Measurements from ENCODE around the gene IFNW1.

IFNW1 gene

GRCh38 chr9:21110708-21111576 is 30.7 kb downstream of the IFNW1 start:
- WGBS (ENCODE audit: extremely low coverage, insufficient coverage, insufficient read length), result no CpG with 5 or more reads among the region's 4 CpGs
- Histone ChIP-seq H2BK120ac (ENCODE audit: insufficient read depth, low read length, poor library complexity) (no peak overlapping the region), H4K12ac (ENCODE audit: low read depth, low read length) (no peak overlapping the region), H3K27ac (ENCODE audit: low read depth, low read length) (no peak overlapping the region), H3K27me3 (ENCODE audit: insufficient read depth, low read length) (no peaks in the 10 kb centered on the region), H3K36me3 (ENCODE audit: control insufficient read depth in 1 of 2, insufficient read depth in 2 of 2, low read length in 2 of 2) (no peaks in the 10 kb centered on the region), H3K23ac (ENCODE audit: low read length) (no peak overlapping the region), H3K9ac (ENCODE audit: low read length) (no peak overlapping the region), H2BK12ac (ENCODE audit: low read length) (no peak overlapping the region), H2BK5ac (ENCODE audit: low read depth, low read length, poor library complexity) (no peak overlapping the region), H3K9me3 (ENCODE audit: insufficient read depth, low read depth, low read length) (no peaks in the 10 kb centered on the region), H3K79me1 (ENCODE audit: low read length) (no peaks in the 10 kb centered on the region), H3K79me2 (ENCODE audit: control insufficient read depth, insufficient read depth, low read length, poor library complexity) (no peaks in the 10 kb centered on the region), H3K4me3 (ENCODE audit: low read depth, low read length) (no peak overlapping the region), H2AK5ac (ENCODE audit: low read length) (no peak overlapping the region), H3K18ac (ENCODE audit: low read length) (no peak overlapping the region), H3K4me1 (ENCODE audit: control insufficient read depth in 1 of 2, insufficient read depth in 2 of 2, low read length in 2 of 2) (no peaks in the 10 kb centered on the region), H3K4me2 (ENCODE audit: low read length) (no peak overlapping the region), H3K4ac (ENCODE audit: low read depth, low read length) (no peak overlapping the region), H4K8ac (ENCODE audit: low read depth, low read length) (no peak overlapping the region), H4K91ac (ENCODE audit: low read depth, low read length) (no peak overlapping the region), H2AFZ (ENCODE audit: insufficient read depth, low read length, poor library complexity) (no peak overlapping the region), H3K14ac (ENCODE audit: low read length) (no peak overlapping the region)
- peak; percentile 25 to 88 for DNase-seq

DNA sequence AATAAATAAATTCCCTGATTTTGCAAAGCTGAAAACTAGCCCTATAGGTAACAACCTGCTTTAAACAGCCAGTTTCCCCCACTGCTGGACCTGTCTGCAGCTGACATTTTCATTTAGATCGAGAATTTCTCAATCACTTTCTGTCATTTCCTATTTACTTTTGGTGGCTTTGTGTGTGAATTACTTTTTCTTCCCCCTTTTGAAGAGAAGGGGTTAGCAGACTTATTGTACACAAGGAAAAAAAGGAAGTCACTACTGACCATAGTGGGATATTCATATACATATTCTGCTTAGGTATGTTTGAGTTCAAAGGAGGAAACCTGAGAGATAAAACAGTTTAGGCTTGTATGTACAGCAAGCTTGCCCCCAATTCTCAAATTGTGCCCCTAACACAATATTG is 36.8 kb downstream of the IFNW1 start:
- no peak overlapping the region for H4K12ac ChIP-seq (ENCODE audit: low read depth, low read length)
- H3K9ac ChIP-seq (ENCODE audit: low read length), result no peak overlapping the region
- no peak overlapping the region for H3K4ac ChIP-seq (ENCODE audit: low read depth, low read length)
- no peak for DNase-seq
- WGBS (ENCODE audit: extremely low coverage, insufficient coverage, insufficient read length), result no CpG with 5 or more reads among the region's 1 CpG
- no peaks in the 10 kb centered on the region for H3K9me3 ChIP-seq (ENCODE audit: insufficient read depth, low read depth, low read length)
- H3K18ac ChIP-seq (ENCODE audit: low read length), result no peak overlapping the region
- H3K4me3 ChIP-seq (ENCODE audit: low read depth, low read length), result no peak overlapping the region
- no peaks in the 10 kb centered on the region for H3K79me1 ChIP-seq (ENCODE audit: low read length)
- H2BK5ac ChIP-seq (ENCODE audit: low read depth, low read length, poor library complexity), result no peak overlapping the region
- H3K27ac ChIP-seq (ENCODE audit: low read depth, low read length), result no peak overlapping the region
- H3K4me1 ChIP-seq (ENCODE audit: control insufficient read depth in 1 of 2, insufficient read depth in 2 of 2, low read length in 2 of 2), result no peaks in the 10 kb centered on the region
- no peaks in the 10 kb centered on the region for H3K27me3 ChIP-seq (ENCODE audit: insufficient read depth, low read length)
- H3K36me3 ChIP-seq (ENCODE audit: control insufficient read depth in 1 of 2, insufficient read depth in 2 of 2, low read length in 2 of 2), result no peaks in the 10 kb centered on the region
- no peak overlapping the region for H3K4me2 ChIP-seq (ENCODE audit: low read length)
- H3K23ac ChIP-seq (ENCODE audit: low read length), result no peak overlapping the region
- H2BK120ac ChIP-seq (ENCODE audit: insufficient read depth, low read length, poor library complexity), result no peak overlapping the region
- H4K8ac ChIP-seq (ENCODE audit: low read depth, low read length), result no peak overlapping the region
- H4K91ac ChIP-seq (ENCODE audit: low read depth, low read length), result no peak overlapping the region
- H2AK5ac ChIP-seq (ENCODE audit: low read length), result no peak overlapping the region
- H3K79me2 ChIP-seq (ENCODE audit: control insufficient read depth, insufficient read depth, low read length, poor library complexity), result no peaks in the 10 kb centered on the region
- no peak overlapping the region for H2BK12ac ChIP-seq (ENCODE audit: low read length)
- no peak overlapping the region for H3K14ac ChIP-seq (ENCODE audit: low read length)
- no peak overlapping the region for H2AFZ ChIP-seq (ENCODE audit: insufficient read depth, low read length, poor library complexity)

GRCh38 chr9:21102305-21102704 is 39.3 kb downstream of the IFNW1 start:
- no peak overlapping the region for H3K23ac ChIP-seq (ENCODE audit: low read length)
- H3K36me3 ChIP-seq (ENCODE audit: control insufficient read depth in 1 of 2, insufficient read depth in 2 of 2, low read length in 2 of 2), result no peaks in the 10 kb centered on the region
- no peak overlapping the region for H2AFZ ChIP-seq (ENCODE audit: insufficient read depth, low read length, poor library complexity)
- H3K4me2 ChIP-seq (ENCODE audit: low read length), result no peak overlapping the region
- H4K8ac ChIP-seq (ENCODE audit: low read depth, low read length), result no peak overlapping the region
- no peak overlapping the region for H2BK120ac ChIP-seq (ENCODE audit: insufficient read depth, low read length, poor library complexity)
- H3K18ac ChIP-seq (ENCODE audit: low read length), result no peak overlapping the region
- H3K9me3 ChIP-seq (ENCODE audit: insufficient read depth, low read depth, low read length), result no peaks in the 10 kb centered on the region
- no peak overlapping the region for H2AK5ac ChIP-seq (ENCODE audit: low read length)
- WGBS (ENCODE audit: extremely low coverage, insufficient coverage, insufficient read length), result no CpG with 5 or more reads among the region's 1 CpG
- no peak overlapping the region for H4K91ac ChIP-seq (ENCODE audit: low read depth, low read length)
- H3K4me1 ChIP-seq (ENCODE audit: control insufficient read depth in 1 of 2, insufficient read depth in 2 of 2, low read length in 2 of 2), result no peaks in the 10 kb centered on the region
- no peak overlapping the region for H3K27ac ChIP-seq (ENCODE audit: low read depth, low read length)
- peaks cover 2% of the 10 kb centered on the region for H3K79me1 ChIP-seq (ENCODE audit: low read length)
- no peak overlapping the region for H3K9ac ChIP-seq (ENCODE audit: low read length)
- no peaks in the 10 kb centered on the region for H3K79me2 ChIP-seq (ENCODE audit: control insufficient read depth, insufficient read depth, low read length, poor library complexity)
- H3K14ac ChIP-seq (ENCODE audit: low read length), result no peak overlapping the region
- H3K4me3 ChIP-seq (ENCODE audit: low read depth, low read length), result no peak overlapping the region
- H2BK12ac ChIP-seq (ENCODE audit: low read length), result no peak overlapping the region
- no peak overlapping the region for H3K4ac ChIP-seq (ENCODE audit: low read depth, low read length)
- H2BK5ac ChIP-seq (ENCODE audit: low read depth, low read length, poor library complexity), result no peak overlapping the region
- DNase-seq, result no peak
- H4K12ac ChIP-seq (ENCODE audit: low read depth, low read length), result no peak overlapping the region
- no peaks in the 10 kb centered on the region for H3K27me3 ChIP-seq (ENCODE audit: insufficient read depth, low read length)

GRCh38 chr9:21097817-21098216 is 43.8 kb downstream of the IFNW1 start:
- no peak overlapping the region for H4K91ac ChIP-seq (ENCODE audit: low read depth, low read length)
- no CpG with 5 or more reads among the region's 2 CpGs for WGBS (ENCODE audit: extremely low coverage, insufficient coverage, insufficient read length)
- no peak for DNase-seq

More at GRCh38 chr9:21097817-21098216, 43.8 kb downstream of the IFNW1 start:
- no peak overlapping the region for H4K8ac ChIP-seq (ENCODE audit: low read depth, low read length)
- H3K27ac ChIP-seq (ENCODE audit: low read depth, low read length), result no peak overlapping the region
- H3K79me1 ChIP-seq (ENCODE audit: low read length), result peaks cover 21% of the 10 kb centered on the region
- no peak overlapping the region for H2BK5ac ChIP-seq (ENCODE audit: low read depth, low read length, poor library complexity)
- H3K23ac ChIP-seq (ENCODE audit: low read length), result no peak overlapping the region
- H3K27me3 ChIP-seq (ENCODE audit: insufficient read depth, low read length), result no peaks in the 10 kb centered on the region
- H3K4me1 ChIP-seq (ENCODE audit: control insufficient read depth in 1 of 2, insufficient read depth in 2 of 2, low read length in 2 of 2), result peaks cover 14 to 16% of the 10 kb centered on the region in 2 experiments
- H3K4ac ChIP-seq (ENCODE audit: low read depth, low read length), result no peak overlapping the region
- H3K18ac ChIP-seq (ENCODE audit: low read length), result no peak overlapping the region
- no peak overlapping the region for H2AFZ ChIP-seq (ENCODE audit: insufficient read depth, low read length, poor library complexity)
- H3K9ac ChIP-seq (ENCODE audit: low read length), result no peak overlapping the region
- no peak overlapping the region for H3K4me2 ChIP-seq (ENCODE audit: low read length)
- no peak overlapping the region for H2BK120ac ChIP-seq (ENCODE audit: insufficient read depth, low read length, poor library complexity)
- no peak overlapping the region for H3K14ac ChIP-seq (ENCODE audit: low read length)
- no peak overlapping the region for H3K4me3 ChIP-seq (ENCODE audit: low read depth, low read length)
- no peak overlapping the region for H4K12ac ChIP-seq (ENCODE audit: low read depth, low read length)
- H3K79me2 ChIP-seq (ENCODE audit: control insufficient read depth, insufficient read depth, low read length, poor library complexity), result peaks cover 2% of the 10 kb centered on the region
- H3K36me3 ChIP-seq (ENCODE audit: control insufficient read depth in 1 of 2, insufficient read depth in 2 of 2, low read length in 2 of 2), result no peaks in the 10 kb centered on the region
- H2AK5ac ChIP-seq (ENCODE audit: low read length), result no peak overlapping the region
- H3K9me3 ChIP-seq (ENCODE audit: insufficient read depth, low read depth, low read length), result no peaks in the 10 kb centered on the region
- H2BK12ac ChIP-seq (ENCODE audit: low read length), result no peak overlapping the region

All from trophoblast cell (in vitro differentiated cells and primary cell).